HG03460 (cell line): Measurements from ENCODE around the gene RAD51B.

Experiments
- ATAC-seq: cut with Tn5 transposase; IDR thresholded peaks from one replicate; pipeline ENCODE4 v1.9.1; 2021; ENCODE audit not compliant: unreplicated experiment

Gene RAD51B

GRCh38 chr14:67889455-67889854, 69.9 kb downstream of the RAD51B start:
- ATAC-seq: no peak

DNA sequence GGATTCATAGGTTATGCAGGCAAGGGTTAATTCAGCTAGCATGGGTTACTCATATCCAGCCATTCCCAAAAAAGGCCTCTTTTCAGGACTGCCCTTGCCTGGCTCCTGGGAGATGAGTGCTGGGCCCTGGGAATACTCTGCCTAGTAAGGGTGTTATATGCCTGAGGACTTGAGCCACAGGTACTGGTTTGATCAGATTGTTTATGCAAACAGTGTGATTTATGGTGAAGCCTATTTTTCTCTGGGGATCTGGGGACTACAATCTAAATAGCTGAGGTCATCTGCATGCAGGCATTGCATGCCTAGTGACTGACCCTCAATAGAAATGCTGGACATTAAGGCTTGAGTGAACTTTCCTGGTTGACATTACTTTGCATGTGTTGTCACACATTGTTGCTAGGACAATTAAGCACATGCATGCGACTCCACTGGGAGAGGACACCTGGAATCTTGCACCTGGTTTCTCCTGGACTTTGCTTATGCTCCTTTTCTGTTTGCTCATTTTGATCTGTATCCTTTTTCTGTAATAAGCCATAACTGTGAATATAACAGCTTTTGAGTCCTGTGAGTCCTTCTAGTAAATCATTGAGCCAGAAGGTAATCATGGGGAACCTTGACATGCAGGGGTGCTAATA, 73.0 kb downstream of the RAD51B start:
- no peak for ATAC-seq

GRCh38 chr14:67900231-67900630, 80.7 kb downstream of the RAD51B start:
- no peak for ATAC-seq

DNA sequence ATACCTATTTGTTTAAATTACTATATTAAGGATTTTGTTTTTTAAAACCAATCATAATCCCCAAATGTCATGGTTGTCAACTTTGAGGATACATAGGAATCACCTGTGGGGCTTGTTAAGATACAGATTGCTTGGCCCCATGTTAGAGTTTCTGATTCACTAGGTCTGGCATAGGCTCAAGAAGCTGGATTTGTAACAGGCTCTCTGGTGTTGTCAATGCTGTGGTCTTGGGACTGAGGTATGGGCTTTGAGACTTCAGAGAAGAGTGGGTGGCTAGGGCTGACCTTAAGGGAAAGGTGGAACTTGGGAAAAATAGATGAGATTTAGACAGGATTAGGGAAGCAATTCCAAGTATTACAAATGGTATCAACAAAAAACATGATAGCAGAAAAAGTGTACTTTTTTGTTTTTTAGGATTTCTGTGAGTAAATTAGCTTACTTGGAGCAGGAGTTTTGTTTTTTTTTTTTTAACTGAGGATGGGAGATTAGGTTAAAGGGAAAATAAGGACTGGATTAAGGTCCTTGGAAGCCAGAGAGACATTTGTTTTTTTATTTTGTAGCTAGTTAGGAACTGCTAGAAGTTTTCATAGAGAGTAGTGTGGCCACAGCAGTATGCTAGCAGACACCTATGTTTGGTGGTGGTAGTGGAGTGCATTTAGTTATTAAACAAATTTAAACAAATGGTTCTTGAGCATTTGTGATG, 88.6 kb downstream of the RAD51B start:
- no peak for ATAC-seq

DNA sequence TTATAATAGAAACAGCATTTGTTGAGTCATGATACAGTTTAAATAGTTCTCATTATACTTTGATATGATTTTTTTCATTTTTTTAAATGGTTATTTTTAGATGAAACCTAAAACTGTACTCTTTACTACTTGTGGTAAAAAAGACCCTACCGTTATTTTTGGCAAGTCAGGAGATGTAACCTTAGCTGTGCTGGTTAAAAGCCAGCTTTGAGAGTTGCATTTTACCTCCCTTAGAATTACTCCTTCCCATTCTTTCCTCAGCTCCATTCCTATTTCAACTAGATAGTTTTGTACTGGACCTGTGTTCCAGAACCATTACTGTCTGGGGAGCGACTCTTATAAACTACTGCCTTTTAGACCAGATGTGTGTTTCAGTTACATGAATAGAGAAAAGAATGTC, 92.0 kb downstream of the RAD51B start:
- ATAC-seq: no peak

GRCh38 chr14:67916430-67916829, 96.9 kb downstream of the RAD51B start:
- ATAC-seq: no peak

DNA sequence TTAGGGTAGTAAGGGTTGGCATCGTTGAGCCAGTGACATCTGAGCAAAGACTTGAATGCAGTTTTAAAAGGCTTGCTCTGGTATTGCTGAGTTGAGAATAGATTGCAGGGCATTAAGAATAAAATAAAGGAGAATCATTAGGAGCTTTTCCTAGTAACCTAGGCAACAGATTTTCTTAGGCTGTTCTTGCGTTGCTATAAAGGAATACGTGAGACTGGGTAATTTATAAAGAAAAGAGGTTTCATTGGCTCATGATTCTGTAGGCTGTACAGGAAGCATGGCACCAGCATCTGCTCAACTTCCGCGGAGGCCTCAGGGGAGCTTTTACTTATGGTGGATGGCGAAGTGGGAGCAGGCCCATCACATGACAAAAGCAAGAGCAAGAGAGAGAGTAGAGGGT, 97.4 kb downstream of the RAD51B start:
- ATAC-seq: no peak

DNA sequence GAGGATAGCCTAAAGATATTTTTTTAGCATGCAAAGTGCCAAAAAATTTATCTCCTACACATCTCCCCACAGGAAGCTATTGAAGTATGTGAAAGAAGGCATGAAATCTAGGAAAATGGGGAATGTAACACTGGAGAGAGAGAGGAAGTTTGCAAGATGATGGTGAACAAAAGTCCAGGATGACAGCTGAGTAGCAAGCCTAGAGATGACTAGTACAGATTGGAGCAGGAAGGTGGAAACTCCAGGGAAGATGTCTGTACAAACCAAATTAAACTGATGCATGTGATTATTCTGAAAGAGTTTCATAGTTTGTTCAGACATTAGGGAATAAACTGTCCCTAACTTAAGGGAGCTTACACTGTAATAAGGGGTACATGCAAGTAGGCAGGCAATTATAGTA, 99.3 kb downstream of the RAD51B start:
- no peak for ATAC-seq

- no peak for ATAC-seq
Observed at GRCh38 chr14:67919259-67920032, 99.9 kb downstream of the RAD51B start.

DNA sequence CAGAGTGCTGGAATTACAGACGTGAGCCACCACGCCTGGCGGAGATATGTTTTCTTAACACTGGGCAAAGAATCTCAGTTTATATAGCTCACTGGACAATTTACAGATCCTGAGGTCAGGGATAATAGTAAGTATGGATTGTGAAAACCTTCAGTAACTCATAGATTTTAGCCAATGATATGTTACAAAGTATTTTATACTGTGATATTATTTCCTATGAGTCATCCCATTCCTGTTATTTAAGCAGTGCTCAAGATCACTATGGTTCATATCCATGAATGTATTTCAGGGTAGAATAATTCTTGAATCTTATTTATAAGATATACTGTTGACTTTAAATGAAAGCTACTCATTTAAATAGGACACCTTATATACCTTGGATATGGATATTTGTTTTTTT, 107.2 kb downstream of the RAD51B start:
- no peak for ATAC-seq

GRCh38 chr14:67927244-67927643, 107.7 kb downstream of the RAD51B start:
- ATAC-seq: no peak

GRCh38 chr14:67928375-67928774, 108.8 kb downstream of the RAD51B start:
- ATAC-seq: no peak

DNA sequence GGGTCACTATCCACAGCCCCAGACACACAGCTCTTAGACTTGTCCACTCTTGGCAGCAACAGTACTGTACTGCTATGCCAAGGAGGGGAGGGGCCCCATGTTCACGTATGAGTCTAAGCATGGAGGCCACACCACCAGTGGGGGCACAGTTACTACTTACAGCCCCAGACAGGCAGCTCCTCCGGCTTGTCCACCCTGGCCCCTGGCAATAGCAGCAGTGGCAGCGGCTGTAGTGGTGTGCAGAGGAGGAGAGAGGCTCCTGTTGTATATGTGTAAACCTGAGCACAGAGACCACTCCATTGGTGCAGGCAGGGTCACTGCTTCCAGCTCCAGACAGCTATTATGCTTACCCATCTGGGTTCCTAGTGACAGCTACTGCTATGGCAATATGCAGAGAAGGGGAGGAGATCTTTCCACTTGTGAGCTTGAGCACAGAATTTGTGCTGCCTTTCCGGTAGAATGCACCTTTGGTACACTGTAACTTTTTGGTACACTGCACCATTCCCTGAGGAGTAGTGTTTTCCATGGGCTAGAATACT, 113.2 kb downstream of the RAD51B start:
- ATAC-seq: no peak

DNA sequence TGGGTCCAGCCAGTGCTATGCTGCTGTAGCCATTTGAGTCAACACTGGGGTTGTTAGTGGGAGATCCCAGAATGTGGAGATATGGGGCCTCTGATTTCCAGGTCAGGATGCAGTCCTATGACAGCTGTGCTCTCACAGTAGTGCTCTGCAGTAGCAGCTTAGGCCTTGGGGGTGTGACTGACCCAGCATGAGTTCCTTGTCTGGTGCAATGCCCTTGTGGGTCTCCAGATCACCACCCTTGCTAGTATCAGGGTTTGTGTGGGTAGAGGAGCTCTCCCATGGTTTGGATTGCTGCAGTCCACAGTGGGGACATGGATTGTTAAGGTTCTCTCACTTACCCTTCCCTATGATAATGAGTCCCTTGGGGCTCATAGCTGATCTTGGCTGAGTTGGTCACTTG, 113.7 kb downstream of the RAD51B start:
- ATAC-seq: no peak

GRCh38 chr14:67934087-67934486, 114.5 kb downstream of the RAD51B start:
- no peak for ATAC-seq

- no peak for ATAC-seq
Observed at GRCh38 chr14:67934862-67935261, 115.3 kb downstream of the RAD51B start.

DNA sequence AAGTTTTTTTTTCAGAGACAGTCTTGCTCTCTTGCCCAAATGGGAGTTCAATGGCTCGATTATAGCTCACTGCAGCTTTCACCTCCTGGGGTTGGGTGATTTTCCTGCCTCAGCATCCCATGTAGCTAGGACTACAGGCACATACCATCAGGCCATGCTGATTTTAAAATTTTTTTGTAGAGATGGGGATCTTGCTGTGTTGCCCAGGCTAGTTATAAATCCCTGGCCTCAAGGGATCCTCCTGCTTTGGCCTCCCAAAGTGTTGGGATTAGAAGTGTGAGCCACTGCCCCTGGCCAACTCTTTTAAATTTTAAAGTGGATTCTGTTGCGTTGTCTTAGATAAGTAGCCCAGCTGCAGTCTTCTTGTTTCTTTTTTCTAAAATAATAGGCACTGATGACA, 115.8 kb downstream of the RAD51B start:
- ATAC-seq: no peak

- no peak for ATAC-seq
Observed at GRCh38 chr14:67938071-67938470, 118.5 kb downstream of the RAD51B start.

- no peak for ATAC-seq
Observed at GRCh38 chr14:67940486-67941455, 121.2 kb downstream of the RAD51B start.

GRCh38 chr14:67941456-67942018, 122.0 kb downstream of the RAD51B start:
- no peak for ATAC-seq
